Neural cell (in vitro differentiated cells): ENCODE results near the gene GALNT2. TPM values are rescaled to one million over a fixed set of nuclear protein-coding genes. Genes with fewer than 3 reads are reported as not detected.

ENCODE experiments used
- H2AFZ ChIP-seq: fragments of 200-600, 300-800 bp; sonication (generic), shearing (Covaris generic); 2 replicates; pipeline ENCODE4 v1.6.0; 2014; ENCODE audit warnings: low read depth, mild to moderate bottlenecking, antibody characterized with exemption, low read length, moderate library complexity
- H3F3A ChIP-seq: fragments of 200-600 bp; shearing (Covaris generic); 2 replicates; pipeline ENCODE4 v1.6.1; 2016; ENCODE audit warnings: mild to moderate bottlenecking, moderate library complexity, mixed read lengths, antibody characterized with exemption, low read length; ENCODE audit not compliant: insufficient read depth, poor library complexity, severe bottlenecking
- H3K27ac ChIP-seq: fragments of 200-600, 300-800 bp; sonication (generic), shearing (Covaris generic); 2 replicates; pipeline ENCODE4 v1.5.1; 2014; ENCODE audit warnings: mild to moderate bottlenecking, low read length, moderate library complexity
- H3K27me3 ChIP-seq: fragments of 300-800, 200-600 bp; sonication (generic), shearing (Covaris generic); 2 replicates; pipeline ENCODE4 v1.6.0; 2014; ENCODE audit warnings: mild to moderate bottlenecking, low read depth, low read length, moderate library complexity; ENCODE audit not compliant: insufficient read depth
- H3K36me3 ChIP-seq: fragments of 300-800, 200-600 bp; sonication (generic), shearing (Covaris generic); 2 replicates; pipeline ENCODE4 v1.5.1; 2014; ENCODE audit warnings: mild to moderate bottlenecking, antibody characterized with exemption, low read length, moderate library complexity; ENCODE audit not compliant: insufficient read depth
- H3K4me2 ChIP-seq: fragments of 300-800, 200-600 bp; sonication (generic), shearing (Covaris generic); 2 replicates; pipeline ENCODE4 v1.6.0; 2014; ENCODE audit warnings: mild to moderate bottlenecking, low read length
- H3K4me3 ChIP-seq: fragments of 300-800, 200-600 bp; sonication (generic), shearing (Covaris generic); 2 replicates; pipeline ENCODE4 v1.5.1; 2014; ENCODE audit warnings: mild to moderate bottlenecking, low read length, moderate library complexity
- H3K79me2 ChIP-seq: fragments of 200-600 bp; shearing (Covaris generic); replicated peaks from 2 replicates; pipeline ENCODE4 v1.6.0; 2014; ENCODE audit warnings: mild to moderate bottlenecking, low read length, moderate library complexity; ENCODE audit not compliant: insufficient read depth
- H3K9ac ChIP-seq: fragments of 300-800, 200-600 bp; sonication (generic), shearing (Covaris generic); 2 replicates; pipeline ENCODE4 v1.6.1; 2016; ENCODE audit warnings: mild to moderate bottlenecking, low read length, mixed read lengths
- H3K9me2 ChIP-seq: fragments of 200-600 bp; shearing (Covaris generic); 2 replicates; pipeline ENCODE4 v1.6.1; 2016; ENCODE audit warnings: mild to moderate bottlenecking, low read length, mixed read lengths; ENCODE audit not compliant: insufficient read depth
- H3K9me3 ChIP-seq: fragments of 200-600, 300-800 bp; sonication (generic), shearing (Covaris generic); 2 replicates; pipeline ENCODE4 v1.6.1; 2016; ENCODE audit warnings: mild to moderate bottlenecking, mixed run types, low read length, moderate library complexity, mixed read lengths
- H4K20me1 ChIP-seq: fragments of 200-600 bp; shearing (Covaris generic); 2 replicates; pipeline ENCODE4 v1.6.1; 2016; ENCODE audit warnings: mild to moderate bottlenecking, mixed run types; ENCODE audit not compliant: insufficient read depth
- EP300 ChIP-seq: fragments of 450-650 bp; conservative IDR thresholded peaks from 2 replicates; pipeline ENCODE4 v1.6.1; 2014; ENCODE audit warnings: antibody characterized with exemption, mild to moderate bottlenecking, moderate library complexity; ENCODE audit not compliant: poor library complexity, severe bottlenecking
- EZH2 ChIP-seq: fragments of 200-600, 300-800 bp; shearing (Covaris generic), sonication (generic); IDR thresholded peaks from 2 replicates; pipeline ENCODE4 v1.6.1; 2014; ENCODE audit warnings: antibody characterized with exemption, low read length, borderline replicate concordance, mild to moderate bottlenecking; ENCODE audit not compliant: insufficient read depth, poor library complexity, severe bottlenecking
- MXI1 ChIP-seq: fragments of 450-650 bp; conservative IDR thresholded peaks from 2 replicates; pipeline ENCODE4 v1.6.1; 2014; ENCODE audit warnings: antibody characterized with exemption, mild to moderate bottlenecking; ENCODE audit not compliant: poor library complexity, severe bottlenecking
- POLR2AphosphoS5 ChIP-seq: IDR thresholded peaks from 2 replicates; pipeline ENCODE4 v1.6.1; 2012
- RAD21 ChIP-seq: fragments of 450-650 bp; conservative IDR thresholded peaks from 2 replicates; pipeline ENCODE4 v1.6.1; 2014; ENCODE audit warnings: antibody characterized with exemption, mild to moderate bottlenecking, moderate library complexity
- SMC3 ChIP-seq: fragments of 450-650 bp; conservative IDR thresholded peaks from 2 replicates; pipeline ENCODE4 v1.6.1; 2014; ENCODE audit warnings: antibody characterized with exemption, mild to moderate bottlenecking, moderate library complexity; ENCODE audit not compliant: poor library complexity
- TAF1 ChIP-seq: IDR thresholded peaks from 2 replicates; pipeline ENCODE4 v1.6.1; 2012; ENCODE audit warnings: low read depth
- polyA plus RNA-seq: library from polyadenylated mRNA; depleted of rRNA; stranded (reverse); fragments of >200 nt; gene quantifications from 2 replicates; pipeline ENCODE4 v1.2.3, GENCODE V29; 2014
- TF ChIP-seq, protein P1 (sequence below): fragments of 450-650 bp; IDR thresholded peaks from 2 replicates; pipeline ENCODE4 v1.5.1; 2014; ENCODE audit warnings: antibody characterized with exemption, mild to moderate bottlenecking, moderate library complexity; ENCODE audit not compliant: poor library complexity, severe bottlenecking
- TF ChIP-seq, protein P2 (sequence below): IDR thresholded peaks from 2 replicates; pipeline ENCODE4 v1.6.1; 2012; ENCODE audit warnings: borderline replicate concordance

GALNT2 gene
- polyA plus RNA-seq, 1 donor from 2014 or later, result 38.8 TPM

DNA sequence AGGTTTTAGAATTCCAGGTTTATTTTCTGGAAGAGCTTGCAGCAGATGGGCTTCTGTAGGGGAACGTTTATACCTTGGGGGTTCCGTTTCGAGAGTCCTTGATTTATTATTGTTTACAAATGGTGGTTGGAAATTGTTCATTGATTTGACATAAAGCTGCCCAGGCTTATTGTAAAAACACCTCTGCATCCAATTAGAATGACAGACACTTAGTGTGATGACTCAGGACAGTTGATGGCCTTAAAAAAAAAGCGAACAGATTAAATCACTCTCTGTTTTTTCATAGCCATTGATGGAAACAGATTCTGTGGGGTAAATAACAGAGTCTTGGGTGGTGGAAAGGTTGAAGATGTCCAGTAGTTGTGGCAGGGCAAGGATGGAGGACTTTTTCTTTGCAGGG lies 35.4 kb downstream of the GALNT2 start:
- Histone ChIP-seq H3K4me3 (no peak overlapping the region), H3K36me3 (no peaks in the 10 kb centered on the region), H3K27ac (no peak overlapping the region), H3K9me2 (no peaks in the 10 kb centered on the region), H3K27me3 (no peaks in the 10 kb centered on the region), H3K79me2 (peaks cover 9% of the 10 kb centered on the region), H4K20me1 (no peaks in the 10 kb centered on the region), H3K9ac (no peak overlapping the region), H3K4me2 (no peak overlapping the region), H2AFZ (no peak overlapping the region), H3K9me3 (no peaks in the 10 kb centered on the region), H3F3A (no peaks in the 10 kb centered on the region)
- TF ChIP-seq EZH2 (no peak), SMC3 (no peak), POLR2AphosphoS5 (no peak), TAF1 (no peak), RAD21 (no peak), EP300 (no peak), MXI1 (no peak)
- TF ChIP-seq, protein P1, sequence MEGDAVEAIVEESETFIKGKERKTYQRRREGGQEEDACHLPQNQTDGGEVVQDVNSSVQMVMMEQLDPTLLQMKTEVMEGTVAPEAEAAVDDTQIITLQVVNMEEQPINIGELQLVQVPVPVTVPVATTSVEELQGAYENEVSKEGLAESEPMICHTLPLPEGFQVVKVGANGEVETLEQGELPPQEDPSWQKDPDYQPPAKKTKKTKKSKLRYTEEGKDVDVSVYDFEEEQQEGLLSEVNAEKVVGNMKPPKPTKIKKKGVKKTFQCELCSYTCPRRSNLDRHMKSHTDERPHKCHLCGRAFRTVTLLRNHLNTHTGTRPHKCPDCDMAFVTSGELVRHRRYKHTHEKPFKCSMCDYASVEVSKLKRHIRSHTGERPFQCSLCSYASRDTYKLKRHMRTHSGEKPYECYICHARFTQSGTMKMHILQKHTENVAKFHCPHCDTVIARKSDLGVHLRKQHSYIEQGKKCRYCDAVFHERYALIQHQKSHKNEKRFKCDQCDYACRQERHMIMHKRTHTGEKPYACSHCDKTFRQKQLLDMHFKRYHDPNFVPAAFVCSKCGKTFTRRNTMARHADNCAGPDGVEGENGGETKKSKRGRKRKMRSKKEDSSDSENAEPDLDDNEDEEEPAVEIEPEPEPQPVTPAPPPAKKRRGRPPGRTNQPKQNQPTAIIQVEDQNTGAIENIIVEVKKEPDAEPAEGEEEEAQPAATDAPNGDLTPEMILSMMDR, result no peak
- TF ChIP-seq, protein P2, sequence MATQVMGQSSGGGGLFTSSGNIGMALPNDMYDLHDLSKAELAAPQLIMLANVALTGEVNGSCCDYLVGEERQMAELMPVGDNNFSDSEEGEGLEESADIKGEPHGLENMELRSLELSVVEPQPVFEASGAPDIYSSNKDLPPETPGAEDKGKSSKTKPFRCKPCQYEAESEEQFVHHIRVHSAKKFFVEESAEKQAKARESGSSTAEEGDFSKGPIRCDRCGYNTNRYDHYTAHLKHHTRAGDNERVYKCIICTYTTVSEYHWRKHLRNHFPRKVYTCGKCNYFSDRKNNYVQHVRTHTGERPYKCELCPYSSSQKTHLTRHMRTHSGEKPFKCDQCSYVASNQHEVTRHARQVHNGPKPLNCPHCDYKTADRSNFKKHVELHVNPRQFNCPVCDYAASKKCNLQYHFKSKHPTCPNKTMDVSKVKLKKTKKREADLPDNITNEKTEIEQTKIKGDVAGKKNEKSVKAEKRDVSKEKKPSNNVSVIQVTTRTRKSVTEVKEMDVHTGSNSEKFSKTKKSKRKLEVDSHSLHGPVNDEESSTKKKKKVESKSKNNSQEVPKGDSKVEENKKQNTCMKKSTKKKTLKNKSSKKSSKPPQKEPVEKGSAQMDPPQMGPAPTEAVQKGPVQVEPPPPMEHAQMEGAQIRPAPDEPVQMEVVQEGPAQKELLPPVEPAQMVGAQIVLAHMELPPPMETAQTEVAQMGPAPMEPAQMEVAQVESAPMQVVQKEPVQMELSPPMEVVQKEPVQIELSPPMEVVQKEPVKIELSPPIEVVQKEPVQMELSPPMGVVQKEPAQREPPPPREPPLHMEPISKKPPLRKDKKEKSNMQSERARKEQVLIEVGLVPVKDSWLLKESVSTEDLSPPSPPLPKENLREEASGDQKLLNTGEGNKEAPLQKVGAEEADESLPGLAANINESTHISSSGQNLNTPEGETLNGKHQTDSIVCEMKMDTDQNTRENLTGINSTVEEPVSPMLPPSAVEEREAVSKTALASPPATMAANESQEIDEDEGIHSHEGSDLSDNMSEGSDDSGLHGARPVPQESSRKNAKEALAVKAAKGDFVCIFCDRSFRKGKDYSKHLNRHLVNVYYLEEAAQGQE, result no peak

DNA sequence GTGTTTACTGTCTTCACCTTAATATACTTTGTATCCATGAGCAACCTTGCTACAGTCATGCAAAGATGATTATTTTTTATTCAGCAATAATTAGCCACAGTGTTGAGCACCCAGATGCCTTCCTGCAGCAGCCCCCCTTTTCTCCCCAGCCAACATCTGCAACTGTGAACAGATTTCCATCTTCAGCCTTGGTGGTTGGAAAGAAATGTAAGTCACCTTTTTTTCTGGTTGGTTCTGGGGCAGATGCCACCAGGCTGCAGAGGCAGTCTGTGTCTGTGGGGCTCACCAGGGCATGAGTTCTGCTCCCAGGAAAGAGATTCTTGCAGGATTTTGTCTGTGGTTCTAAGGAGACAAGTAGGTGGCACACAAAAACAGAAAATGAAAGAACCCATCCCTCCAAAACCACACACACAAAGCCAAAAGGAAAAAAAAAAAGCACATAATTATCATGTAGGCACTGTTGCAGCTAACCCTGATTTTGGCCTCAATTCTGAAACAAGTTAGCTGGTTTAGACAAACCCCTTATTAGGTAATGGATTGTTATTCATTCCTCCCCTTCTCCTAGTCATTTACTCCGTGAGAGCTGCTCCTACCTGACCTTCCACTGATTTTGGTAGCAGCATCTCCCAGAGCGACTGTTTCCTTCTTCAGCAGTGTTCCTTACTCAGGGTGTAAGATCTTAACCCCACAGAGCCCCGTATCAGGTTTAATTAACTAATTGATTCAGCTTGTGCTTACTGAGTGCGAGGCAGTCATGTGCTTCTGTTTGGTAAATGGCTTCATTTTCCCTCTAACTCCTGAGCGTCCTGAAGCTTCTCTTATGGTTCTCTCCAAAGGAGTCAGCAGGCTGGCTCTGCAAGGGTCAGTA lies 36.5 kb downstream of the GALNT2 start:
- H3K4me2 ChIP-seq, result no peak overlapping the region

More for the DNA sequence above, 36.5 kb downstream of the GALNT2 start:
- Histone ChIP-seq H3K27ac (no peak overlapping the region), H3K9me3 (no peaks in the 10 kb centered on the region), H3K36me3 (no peaks in the 10 kb centered on the region), H3K27me3 (no peaks in the 10 kb centered on the region), H3K9me2 (no peaks in the 10 kb centered on the region), H3K9ac (no peak overlapping the region), H3K4me3 (no peak overlapping the region), H3F3A (no peaks in the 10 kb centered on the region), H3K79me2 (peaks cover 14% of the 10 kb centered on the region), H2AFZ (no peak overlapping the region), H4K20me1 (no peaks in the 10 kb centered on the region)
- TF ChIP-seq TAF1 (no peak), EZH2 (no peak), MXI1 (no peak)
- TF ChIP-seq, protein P2, result no peak
- TF ChIP-seq, protein P1, result no peak
